OCI-M2 (cell line): Measurements from ENCODE around the gene RSKR.
"Not testable (repeated sequence)": the region's sequence is repeated elsewhere in the genome, so short reads cannot be mapped to it uniquely, and the experiment has no call there.

ENCODE experiments used
- DNase-seq: peaks from one replicate; lab custom pipeline; 2025; ENCODE audit not compliant: unreplicated experiment; lab: John Stamatoyannopoulos, UW

The RSKR gene, protein sequence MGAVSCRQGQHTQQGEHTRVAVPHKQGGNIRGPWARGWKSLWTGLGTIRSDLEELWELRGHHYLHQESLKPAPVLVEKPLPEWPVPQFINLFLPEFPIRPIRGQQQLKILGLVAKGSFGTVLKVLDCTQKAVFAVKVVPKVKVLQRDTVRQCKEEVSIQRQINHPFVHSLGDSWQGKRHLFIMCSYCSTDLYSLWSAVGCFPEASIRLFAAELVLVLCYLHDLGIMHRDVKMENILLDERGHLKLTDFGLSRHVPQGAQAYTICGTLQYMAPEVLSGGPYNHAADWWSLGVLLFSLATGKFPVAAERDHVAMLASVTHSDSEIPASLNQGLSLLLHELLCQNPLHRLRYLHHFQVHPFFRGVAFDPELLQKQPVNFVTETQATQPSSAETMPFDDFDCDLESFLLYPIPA

DNA sequence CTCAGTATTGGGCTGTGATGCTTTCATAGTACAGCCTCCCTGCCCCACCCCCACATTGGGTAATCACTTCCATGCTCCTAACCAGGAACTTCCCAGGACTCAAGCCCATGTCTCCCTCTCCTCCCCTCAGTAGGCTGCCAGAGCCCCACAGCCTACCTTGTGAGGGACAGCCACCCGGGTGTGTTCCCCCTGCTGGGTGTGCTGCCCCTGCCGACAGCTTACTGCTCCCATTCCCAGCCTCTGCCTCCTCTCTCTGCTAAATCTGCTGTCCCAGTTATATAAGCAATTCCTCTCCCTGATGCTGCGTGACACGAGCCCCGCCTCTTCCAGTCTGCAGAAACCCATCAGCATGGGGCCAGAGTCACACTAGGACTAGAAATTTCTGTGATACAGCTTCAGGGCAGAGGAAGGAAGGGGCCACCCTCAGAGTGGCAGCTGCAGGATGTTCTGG, at the start of gene RSKR:
Gene RSKR (minus strand): TSS at position 255 of the 451 bp plus-strand sequence. CDS start 24 bp downstream, at position 231.
- DNase-seq, result no peak

DNA sequence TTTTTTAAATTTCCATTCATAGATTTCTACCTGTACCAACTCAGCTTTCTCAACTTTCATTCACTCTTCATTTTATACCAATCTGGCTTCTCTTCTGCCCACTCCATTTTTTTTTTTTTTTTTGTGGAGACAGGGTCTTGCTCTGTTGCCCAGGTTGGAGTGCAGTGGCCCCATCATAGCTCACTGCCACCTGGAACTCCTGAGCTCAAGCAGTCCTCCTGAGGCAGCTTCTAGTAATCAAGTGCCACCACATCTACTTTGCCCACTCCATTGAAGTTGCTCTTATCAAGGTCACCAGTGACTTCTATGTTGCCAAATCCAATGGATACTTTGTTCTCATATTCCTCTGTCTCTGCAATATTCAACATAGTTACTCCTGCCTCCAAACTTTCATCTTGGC, 49.7 kb upstream of the RSKR start:
- no peak for DNase-seq

DNA sequence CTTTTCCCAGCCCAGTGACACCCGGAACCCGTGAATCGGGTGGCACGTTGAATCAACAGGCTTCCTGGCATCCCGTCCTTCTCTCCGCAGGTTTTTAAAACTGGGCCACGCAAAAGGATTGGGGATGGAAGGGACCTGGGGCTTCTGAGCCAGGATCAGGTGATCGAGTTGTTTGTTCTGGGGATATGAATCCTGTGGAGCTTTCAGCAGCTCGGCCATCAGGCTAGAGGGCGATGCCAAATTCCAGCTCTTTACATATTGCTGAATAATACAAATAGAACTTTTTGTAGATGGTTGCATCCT, 48.5 kb upstream of the RSKR start:
- DNase-seq, result no peak

DNA sequence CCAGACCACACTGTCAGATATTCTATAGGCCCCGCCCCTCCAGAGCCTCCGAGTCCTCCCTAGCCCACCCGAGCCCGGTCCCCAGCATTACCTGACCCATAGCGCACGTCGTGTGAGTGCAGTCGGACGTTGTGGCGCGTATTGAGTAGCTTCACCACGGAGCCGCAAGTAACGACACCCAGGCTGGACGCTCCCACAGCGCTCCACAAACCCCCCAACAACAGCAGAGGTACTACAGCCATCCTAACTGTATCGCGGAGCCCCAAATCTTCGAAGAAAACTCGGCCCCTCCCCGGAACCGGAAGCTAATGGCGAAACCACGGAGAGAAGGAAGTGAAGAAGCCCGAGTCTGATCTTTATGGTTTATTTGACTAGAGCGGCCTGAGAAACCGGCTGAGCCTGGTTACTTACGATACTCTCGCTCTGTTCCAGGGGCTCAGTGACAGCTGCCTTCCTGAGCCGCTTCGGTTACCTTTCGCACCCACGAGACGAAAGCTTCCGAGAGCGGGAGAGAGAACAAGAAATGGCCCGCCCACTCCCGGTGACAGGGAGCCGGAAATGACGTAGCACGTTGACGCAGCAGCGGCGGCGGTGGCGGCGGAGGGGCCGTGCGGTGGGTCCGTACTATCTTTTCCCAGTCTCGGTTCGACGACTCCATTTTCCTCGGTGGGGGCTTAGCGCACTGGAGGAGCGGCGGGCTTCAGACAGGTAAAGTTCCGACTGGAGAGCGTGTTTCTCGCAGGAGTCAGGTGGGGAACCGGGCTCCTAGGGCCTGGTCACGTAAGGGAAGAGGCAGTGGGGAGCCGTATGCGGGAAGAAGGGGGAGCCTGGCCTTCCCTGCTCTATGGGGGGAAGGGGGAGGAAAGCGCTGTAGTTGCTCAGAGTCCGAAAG, 47.9 kb upstream of the RSKR start, which contains the start of the genes SDF2 and SUPT6H:
Gene SDF2 (minus strand): TSS at position 272 of the 892 bp plus-strand sequence. CDS start 30 bp downstream, at position 242.
Gene SUPT6H (plus strand): TSS at position 571 of the 892 bp plus-strand sequence. CDS start 11,197 bp downstream, outside the sequence.
- DNase-seq, result peak; percentile 62

DNA sequence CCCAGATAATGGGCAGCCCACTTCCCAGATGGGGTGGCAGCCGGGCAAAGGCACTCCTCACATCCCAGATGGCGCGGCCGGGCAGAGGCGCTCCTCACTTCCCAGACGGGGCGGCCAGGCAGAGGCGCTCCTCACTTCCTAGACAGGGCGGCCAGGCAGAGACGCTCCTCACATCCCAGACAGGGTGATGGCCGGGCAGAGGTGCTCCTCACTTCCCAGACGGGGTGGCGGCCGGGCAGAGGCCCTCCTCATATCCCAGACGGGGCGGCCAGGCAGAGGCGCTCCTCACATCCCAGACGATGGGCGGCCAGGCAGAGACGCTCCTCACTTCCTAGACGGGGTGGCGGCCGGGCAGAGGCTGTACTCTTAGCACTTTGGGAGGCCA, 45.5 kb upstream of the RSKR start:
- not testable (repeated sequence) for DNase-seq

DNA sequence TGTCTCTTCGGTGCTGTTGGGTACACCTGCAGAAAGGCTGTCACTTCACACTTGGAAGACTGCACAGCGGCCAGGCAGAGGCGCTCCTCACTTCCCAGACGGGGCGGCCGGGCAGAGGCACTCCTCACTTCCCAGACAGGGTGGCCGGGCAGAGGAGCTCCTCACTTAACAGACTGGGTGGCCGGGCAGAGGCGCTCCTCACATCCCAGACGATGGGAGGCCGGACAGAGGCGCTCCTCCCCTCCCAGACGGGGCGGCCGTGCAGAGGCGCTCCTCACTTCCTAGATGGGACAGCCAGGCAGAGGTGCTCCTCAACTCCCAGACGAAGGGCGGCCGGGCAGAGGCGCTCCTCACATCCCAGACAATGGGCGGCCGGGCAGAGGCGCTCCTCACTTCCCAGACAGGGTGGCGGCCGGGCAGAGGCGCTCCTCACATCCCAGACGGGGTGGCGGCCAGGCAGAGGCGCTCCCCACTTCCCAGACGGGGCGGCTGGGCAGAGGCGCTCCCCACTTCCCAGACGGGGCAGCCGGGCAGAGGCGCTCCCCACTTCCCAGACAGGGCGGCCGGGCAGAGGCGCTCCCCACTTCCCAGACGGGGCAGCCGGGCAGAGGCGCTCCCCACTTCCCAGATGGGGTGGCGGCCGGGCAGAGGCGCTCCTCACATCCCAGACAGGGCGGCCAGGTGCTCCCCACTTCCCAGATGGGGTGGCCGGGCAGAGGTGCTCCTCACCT, 44.9 kb upstream of the RSKR start:
- not testable (repeated sequence) for DNase-seq

DNA sequence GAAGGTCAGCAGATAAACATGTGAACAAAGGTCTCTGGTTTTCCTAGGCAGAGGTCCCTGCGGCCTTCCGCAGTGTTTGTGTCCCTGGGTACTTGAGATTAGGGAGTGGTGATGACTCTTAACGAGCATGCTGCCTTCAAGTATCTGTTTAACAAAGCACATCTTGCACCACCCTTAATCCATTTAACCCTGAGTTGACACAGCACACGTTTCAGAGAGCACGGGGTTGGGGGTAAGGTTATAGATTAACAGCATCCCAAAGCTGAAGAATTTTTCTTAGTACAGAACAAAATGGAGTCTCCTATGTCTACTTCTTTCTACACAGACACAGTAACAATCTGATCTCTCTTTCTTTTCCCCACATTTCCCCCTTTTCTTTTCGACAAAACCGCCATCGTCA, 44.4 kb upstream of the RSKR start:
- not testable (repeated sequence) for DNase-seq

DNA sequence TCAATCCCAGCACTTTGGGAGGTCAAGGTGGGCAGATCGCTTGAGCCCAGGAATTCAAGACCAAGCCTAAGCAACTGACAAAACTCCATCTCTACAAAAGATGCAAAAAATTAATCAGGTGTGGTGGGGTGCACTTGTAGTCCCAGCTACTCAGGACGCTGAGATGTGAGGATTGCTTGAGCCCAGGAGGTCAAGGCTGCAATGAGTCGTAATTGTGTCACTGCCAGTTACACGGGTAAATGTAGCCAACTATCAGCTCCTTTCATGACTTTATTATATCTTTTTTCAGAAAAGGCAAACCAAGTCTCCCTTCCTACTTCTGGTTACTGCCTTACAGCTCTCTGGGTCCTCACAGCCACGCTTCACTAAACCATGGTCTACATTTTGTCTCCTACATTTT, 43.8 kb upstream of the RSKR start:
- no peak for DNase-seq

DNA sequence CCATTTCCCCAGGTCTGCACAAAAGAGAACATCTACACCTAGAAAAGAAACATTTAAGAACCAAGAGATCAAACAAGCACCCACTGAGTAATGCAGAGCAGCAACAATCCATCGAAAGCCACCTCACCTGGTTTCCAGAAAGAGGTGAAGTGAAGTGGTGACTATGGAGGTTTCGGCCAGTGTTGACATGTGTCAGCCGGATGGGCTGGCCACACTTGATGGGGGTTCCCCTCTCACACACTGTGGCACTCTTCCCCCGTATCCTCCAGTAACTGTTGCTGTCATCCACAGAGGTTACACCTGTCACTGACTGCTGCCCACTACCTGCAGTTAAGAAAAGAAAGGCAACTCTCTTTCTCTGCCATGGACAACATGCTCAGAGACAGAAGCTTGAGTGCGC, 41.2 kb upstream of the RSKR start:
- DNase-seq, result no peak

DNA sequence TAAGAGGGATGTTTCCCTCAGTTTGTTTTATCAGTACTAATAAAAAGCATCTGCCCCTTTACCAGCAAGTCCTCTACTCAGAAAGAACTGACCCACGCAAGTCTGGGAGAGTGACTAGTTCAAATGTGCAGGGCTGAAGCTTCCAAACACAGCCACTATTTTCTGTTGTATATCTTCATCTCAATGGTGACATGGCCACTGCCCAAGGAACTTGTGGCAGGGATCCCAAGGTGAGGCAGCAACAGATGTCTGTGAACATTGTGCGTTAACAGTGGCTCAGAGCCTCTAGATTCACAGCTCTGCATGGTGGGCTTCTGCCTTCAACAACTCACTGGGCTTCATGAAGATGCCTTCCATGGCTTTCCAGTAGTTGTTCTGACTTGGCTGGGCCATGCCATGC, 34.7 kb upstream of the RSKR start:
- DNase-seq, result no peak

DNA sequence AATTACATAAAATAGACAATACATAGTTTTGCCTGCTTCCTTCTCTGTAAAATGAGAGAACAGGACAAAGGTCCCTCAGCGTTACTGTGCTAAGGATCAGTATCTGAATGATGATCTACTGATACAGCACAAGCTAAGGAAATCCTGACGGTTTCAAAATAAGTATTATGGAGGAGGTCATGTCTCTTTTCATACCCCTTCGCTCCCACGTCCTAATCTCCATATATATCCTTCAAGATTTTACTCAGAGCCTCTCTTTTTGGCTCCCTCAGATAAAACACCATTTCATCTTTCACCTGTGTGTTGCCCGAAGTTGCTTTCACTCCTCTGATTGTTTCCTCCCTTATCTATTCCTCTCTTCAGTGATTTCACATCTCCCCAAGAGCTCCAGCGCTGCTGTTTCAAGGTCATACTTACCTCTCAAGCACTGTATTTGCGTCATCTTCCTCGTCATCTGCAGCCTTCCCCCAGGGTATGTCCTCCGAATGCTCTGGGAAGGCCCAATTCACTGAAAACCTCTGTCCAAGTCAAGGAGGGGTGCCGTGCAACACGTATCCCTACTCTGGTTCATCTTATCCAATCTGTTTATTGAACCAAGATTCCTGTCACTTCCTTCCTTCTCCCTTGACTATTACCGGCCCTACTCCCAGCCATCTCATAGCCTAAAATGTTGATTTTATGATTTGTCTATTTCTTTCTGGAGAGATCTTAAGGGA, 32.2 kb upstream of the RSKR start:
- no peak for DNase-seq

DNA sequence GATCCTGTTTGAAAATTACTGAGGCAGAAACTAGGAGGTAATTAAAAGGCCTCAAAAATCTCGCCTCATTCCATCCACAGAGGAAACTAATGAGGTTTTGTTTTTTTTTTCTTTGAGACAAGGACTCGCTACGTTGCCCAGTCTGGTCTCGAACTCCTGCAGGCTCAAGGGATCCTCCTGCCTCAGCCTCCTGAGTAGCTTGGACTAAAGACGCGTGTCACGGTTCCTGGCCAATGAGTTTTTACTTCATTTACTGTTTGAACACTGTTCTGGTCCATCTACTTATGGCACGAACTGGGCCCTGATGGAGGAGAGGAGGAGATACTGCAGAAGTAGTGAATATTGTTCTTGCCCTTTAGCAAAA, 31.6 kb upstream of the RSKR start:
- no peak for DNase-seq

DNA sequence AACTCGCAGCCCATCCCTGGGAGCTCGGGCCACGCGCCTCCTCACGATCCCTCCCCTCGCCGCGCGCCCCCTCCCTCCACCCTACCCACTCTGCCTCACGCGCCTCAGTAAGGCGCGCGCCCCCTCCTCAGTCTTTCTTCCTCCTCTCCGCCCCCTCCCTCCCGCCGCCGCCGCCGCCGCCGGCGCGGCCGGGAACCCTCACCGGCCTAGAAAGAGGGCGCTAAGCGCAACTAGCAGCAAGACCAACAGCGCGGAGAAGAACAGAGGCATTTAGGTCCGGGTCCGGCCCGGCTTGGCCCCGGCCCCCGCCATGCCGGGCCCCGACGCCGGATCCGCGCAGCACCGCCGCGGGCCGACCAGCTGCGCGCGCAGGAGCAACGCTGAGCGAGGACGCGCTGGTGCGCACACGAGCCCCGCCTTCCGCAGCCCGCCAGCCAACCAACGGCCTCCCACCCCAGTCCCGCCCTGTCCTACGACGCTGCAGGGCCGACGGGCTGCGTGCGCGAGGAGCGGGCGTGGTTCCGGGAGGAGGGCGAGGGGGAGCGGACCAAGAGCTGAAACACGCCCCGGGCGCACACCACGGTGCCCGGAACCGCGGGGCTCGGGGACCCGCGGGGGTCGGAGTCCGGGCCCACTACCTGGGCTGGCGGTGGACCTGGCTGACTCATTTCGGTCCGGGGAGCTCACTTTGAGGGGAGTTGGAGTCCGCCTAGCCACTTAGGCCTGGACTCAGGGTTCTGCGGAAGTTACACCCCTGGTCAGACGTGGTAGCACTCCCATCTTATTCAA, 31.0 kb upstream of the RSKR start, which contains the start of gene BLTP2:
Gene BLTP2 (minus strand): TSS at position 372 of the 789 bp plus-strand sequence. CDS start 102 bp downstream, at position 270.
- no peak for DNase-seq

DNA sequence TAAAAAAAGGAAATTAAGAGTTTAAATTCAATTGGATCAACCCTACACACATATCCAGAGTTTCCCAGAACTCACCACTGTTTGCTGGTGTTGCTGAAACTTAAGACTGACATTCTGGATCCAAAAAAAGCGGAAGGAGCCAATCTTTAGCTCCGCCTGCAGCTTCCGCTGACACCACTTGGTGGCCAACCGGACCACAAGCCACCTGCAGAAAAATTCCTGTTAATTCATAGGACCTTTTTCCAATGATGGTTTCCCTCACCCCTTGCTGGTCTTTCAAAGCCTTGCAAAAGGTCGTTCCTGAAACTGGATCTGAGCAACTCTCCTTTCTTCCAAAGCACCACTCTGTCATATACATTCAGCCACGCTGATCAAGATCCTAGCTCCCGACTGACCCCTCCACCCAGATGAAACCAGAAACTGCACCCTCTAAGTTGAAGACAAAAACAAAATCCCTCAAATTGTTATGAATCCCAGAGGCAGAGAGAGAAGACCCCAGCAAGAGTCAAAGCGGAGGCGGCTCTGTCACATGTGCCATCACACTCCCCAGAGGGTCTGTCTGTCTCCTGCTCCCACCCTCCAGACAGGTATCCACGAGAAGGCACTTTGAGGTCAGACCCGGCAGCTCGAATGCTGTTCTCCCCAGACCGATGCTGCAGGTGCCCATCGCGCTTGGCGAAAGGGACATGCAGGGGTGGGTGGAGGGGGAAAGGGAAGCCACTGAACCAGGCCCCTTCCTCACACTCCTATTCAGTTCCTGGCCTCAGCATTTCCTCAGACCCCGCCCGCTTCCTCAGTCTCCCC, 30.2 kb upstream of the RSKR start:
- DNase-seq, result peak; percentile 35

DNA sequence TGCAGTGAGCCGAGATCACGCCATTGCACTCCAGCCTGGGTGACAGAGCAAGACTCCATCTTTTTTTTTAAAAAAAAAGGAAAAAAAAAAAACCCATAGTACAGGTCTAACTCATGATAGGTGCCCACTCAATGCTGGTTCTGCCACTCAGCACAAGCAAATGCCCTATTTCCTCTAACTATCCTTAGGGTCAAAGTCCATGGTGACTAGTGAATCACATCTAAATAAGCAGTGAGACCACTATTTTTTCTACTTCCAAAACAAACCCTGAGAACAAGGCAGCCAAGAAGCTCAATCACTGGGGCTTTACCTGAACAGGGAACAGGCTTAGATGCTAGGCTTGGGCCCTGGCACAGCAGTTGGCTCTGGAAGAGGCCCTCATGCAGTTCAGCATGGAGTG, 27.6 kb upstream of the RSKR start:
- DNase-seq, result no peak

DNA sequence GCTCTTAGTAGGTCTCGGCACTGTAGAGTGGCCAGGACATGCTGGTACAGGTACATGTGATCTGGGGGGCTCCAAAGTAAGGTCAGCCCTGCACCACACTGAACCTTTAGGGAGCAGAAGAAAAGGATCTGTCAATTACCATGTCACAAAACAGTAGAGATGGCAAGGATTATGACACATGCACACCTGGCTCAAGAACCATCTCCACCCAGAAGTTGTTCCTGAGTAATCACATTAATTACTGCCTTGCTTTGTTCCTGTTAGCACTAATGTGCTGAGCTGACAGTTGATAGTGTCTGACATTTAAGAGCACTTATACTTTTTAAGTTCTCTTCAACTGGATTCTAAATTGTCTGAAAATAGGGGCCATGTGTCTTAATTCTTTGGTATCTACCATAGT, 21.5 kb upstream of the RSKR start:
- DNase-seq, result no peak

DNA sequence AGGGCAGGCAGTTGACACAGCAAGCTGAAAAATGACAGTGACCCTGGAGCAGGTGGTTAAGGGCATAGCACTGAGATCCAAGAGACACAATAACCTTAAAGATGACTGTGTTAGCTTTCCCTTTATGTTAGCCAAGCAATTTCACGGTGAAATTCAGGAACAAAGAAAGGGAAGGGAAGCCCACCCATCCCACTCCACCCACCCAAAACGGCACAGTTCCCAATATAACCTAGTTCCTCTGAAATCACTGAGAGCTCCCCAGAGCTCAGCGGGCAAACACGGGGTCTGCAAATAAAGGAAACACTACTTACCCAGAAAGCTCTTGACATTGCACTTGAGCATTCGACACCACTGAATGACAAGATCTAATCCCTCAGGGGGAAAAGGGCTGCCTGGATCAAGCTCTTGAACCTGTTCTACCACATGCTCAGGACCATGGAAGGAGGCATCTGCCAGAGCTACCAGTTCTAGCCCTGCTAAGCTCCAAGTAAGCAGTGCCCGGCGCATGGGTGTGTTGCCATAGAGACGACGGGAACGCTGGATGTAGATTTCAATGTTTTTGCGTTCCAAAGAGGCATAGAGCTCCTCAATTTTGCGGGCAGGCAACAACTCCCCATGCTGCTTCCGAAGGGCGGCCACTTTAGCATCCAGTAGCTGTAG, 20.4 kb upstream of the RSKR start:
- DNase-seq, result no peak

DNA sequence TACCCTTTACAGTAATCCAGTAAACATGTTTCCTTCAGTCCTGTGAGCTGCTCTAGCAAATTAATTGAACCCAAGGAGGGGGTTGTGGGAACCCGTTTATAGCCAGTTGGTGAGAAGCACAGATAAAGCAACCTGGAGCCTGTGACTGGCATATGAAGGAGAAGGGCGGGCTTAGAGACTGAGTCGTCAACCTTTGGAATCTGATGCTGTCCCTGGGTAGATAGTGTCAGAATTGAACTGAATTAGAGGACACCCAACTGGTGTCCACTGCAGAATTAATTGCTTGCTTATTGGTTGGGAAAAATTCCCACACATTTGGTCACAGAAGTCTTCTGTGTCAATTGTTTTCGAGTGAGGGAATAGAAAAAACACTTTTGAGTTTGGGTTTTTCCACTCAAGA, 12.8 kb upstream of the RSKR start:
- DNase-seq, result no peak
